CD4-positive, alpha-beta T cell (primary cell): ENCODE data around the gene OR1J2. TPM values are rescaled to one million over a fixed set of nuclear protein-coding genes. Genes with fewer than 3 reads are reported as not detected.

ENCODE experiments used
- ATAC-seq: fragments of 200-7000 bp; cut with Tn5 transposase; one replicate; pipeline ENCODE4 v1.10.0; 2022; ENCODE audit warnings: mild to moderate bottlenecking; ENCODE audit not compliant: poor library complexity
- CTCF ChIA-PET: fragments of 350-600 bp; sonication (Branson Sonifier 250); formaldehyde crosslinking; loops from one replicate; lab custom pipeline; 2021; ENCODE audit warnings: antibody characterized with exemption, inconsistent platforms; lab: Charles Lee
- POLR2A ChIA-PET: fragments of 350-600 bp; sonication (Branson Sonifier 250); formaldehyde crosslinking; loops from one replicate; lab custom pipeline; 2021; ENCODE audit warnings: antibody characterized with exemption, inconsistent platforms; lab: Charles Lee
- DNase-seq, 14 experiments: peaks; one replicate each; pipeline ENCODE4 v3.0.0-alpha.2; 2013 to 2020; ENCODE audit warnings: mixed read lengths in 2 of 14
- H3K27ac ChIP-seq, 2 donors: one replicate each; pipeline versions ENCODE4 v1.5.1 to v1.7.0; 2013; ENCODE audit warnings: low read length in 2 of 2, low read depth in 1 of 2, mild to moderate bottlenecking in 1 of 2
- H3K27me3 ChIP-seq, 2 experiments: 1 replicate in 1 of 2; 2 replicates in 1 of 2; pipeline versions ENCODE4 v1.6.1 to v1.7.0; 2013; ENCODE audit warnings: low read length in 2 of 2, control low read depth in 1 of 2, mild to moderate bottlenecking in 1 of 2, moderate library complexity in 1 of 2; ENCODE audit not compliant: insufficient read depth in 2 of 2, control insufficient read depth in 1 of 2
- H3K36me3 ChIP-seq: one replicate; pipeline ENCODE4 v1.6.1; 2013; ENCODE audit warnings: low read length, control low read depth; ENCODE audit not compliant: insufficient read depth
- H3K4me1 ChIP-seq: one replicate; pipeline ENCODE4 v1.6.1; 2013; ENCODE audit warnings: low read length, control low read depth; ENCODE audit not compliant: insufficient read depth
- H3K4me3 ChIP-seq: one replicate; pipeline ENCODE4 v1.5.1; 2013; ENCODE audit warnings: mild to moderate bottlenecking, low read length, moderate library complexity
- H3K9me3 ChIP-seq, 2 experiments: 1 replicate in 1 of 2; 2 replicates in 1 of 2; pipeline versions ENCODE4 v1.6.1 to v1.7.0; 2013; ENCODE audit warnings: low read length in 2 of 2, mild to moderate bottlenecking in 2 of 2, control low read depth in 1 of 2, moderate library complexity in 1 of 2; ENCODE audit not compliant: control insufficient read depth in 1 of 2, insufficient read depth in 1 of 2
- H3K27ac Mint-ChIP-seq: one replicate; pipeline ENCODE4 v1.8.0; 2020; ENCODE audit warnings: mixed read lengths
- H3K27me3 Mint-ChIP-seq: one replicate; pipeline ENCODE4 v1.8.0; 2021; ENCODE audit warnings: mixed read lengths
- H3K36me3 Mint-ChIP-seq: one replicate; pipeline ENCODE4 v1.8.0; 2021; ENCODE audit warnings: low read depth, mixed read lengths
- H3K4me1 Mint-ChIP-seq: one replicate; pipeline ENCODE4 v1.8.0; 2021; ENCODE audit warnings: low read depth, mixed read lengths
- H3K4me3 Mint-ChIP-seq: one replicate; pipeline ENCODE4 v1.8.0; 2020; ENCODE audit warnings: mild to moderate bottlenecking, mixed read lengths
- H3K9me3 Mint-ChIP-seq: one replicate; pipeline ENCODE4 v1.8.0; 2020; ENCODE audit warnings: mixed read lengths
- intact Hi-C, 2 experiments: fragments of 100-400 bp; cut with DNase I in 1 of 2; cut with micrococcal nuclease in 1 of 2; formaldehyde crosslinking; loops; one replicate each; pipeline versions ENCODE4 v1.15.1 to v1.9.0; 2023 to 2025; cut with DNase I, micrococcal nuclease
- total RNA-seq, 174 experiments: library from RNA in 2 of 174; stranded (reverse) in 2 of 174; gene quantifications; one replicate each; pipeline ENCODE4 v1.2.3 and lab custom pipeline; 2021 to 2026
- TF ChIP-seq, protein P1 (sequence below): fragments of 200-600 bp; IDR thresholded peaks from one replicate; pipeline ENCODE4 v1.8.0; 2022; ENCODE audit warnings: antibody characterized with exemption, mild to moderate bottlenecking

OR1J2 gene
- total RNA-seq, 2 experiments from 2014 or later, result not detected

DNA sequence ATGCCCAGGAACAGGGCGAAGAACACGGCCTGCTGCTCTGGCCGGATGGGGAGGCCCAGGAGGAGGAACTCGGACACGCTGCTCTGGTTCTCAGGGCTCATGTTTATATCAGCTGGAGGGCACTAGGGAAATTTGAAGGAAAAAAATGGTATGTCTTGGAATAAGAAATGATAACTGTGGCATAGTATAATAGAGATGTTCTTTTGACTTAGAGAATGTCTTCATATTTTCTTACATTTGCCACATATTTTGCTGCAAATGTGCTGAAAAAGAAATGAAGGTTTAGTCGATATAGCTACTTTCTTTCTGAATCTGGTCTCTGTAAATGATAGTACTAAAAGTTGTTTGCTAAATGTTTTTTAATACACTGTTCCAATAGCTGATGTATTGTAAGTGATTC, 32.8 kb upstream of the OR1J2 start, which contains the start of gene OR1J1:
TSS of gene OR1J1 (minus strand) at position 101 of the 400 bp plus-strand sequence. CDS start at position 101, 0 bp downstream.
- TF ChIP-seq, protein P1, sequence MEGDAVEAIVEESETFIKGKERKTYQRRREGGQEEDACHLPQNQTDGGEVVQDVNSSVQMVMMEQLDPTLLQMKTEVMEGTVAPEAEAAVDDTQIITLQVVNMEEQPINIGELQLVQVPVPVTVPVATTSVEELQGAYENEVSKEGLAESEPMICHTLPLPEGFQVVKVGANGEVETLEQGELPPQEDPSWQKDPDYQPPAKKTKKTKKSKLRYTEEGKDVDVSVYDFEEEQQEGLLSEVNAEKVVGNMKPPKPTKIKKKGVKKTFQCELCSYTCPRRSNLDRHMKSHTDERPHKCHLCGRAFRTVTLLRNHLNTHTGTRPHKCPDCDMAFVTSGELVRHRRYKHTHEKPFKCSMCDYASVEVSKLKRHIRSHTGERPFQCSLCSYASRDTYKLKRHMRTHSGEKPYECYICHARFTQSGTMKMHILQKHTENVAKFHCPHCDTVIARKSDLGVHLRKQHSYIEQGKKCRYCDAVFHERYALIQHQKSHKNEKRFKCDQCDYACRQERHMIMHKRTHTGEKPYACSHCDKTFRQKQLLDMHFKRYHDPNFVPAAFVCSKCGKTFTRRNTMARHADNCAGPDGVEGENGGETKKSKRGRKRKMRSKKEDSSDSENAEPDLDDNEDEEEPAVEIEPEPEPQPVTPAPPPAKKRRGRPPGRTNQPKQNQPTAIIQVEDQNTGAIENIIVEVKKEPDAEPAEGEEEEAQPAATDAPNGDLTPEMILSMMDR, result no peak
- ChIA-PET POLR2A (no interaction called here), CTCF (no interaction called here)
- H3K27me3 ChIP-seq, result peaks cover 0 to 3% of the 10 kb centered on the region in 2 experiments
- Mint-ChIP-seq H3K27ac (no peak within 1 kb of the TSS), H3K9me3 (no peaks in the 10 kb centered on the region), H3K4me1 (no peaks in the 10 kb centered on the region), H3K36me3 (no peaks in the 10 kb centered on the region), H3K4me3 (no peak within 1 kb of the TSS), H3K27me3 (peaks cover 34% of the 10 kb centered on the region)
- no peaks in the 10 kb centered on the region for H3K4me1 ChIP-seq
- intact Hi-C loops, result no loop called here
- no peak for DNase-seq
- ATAC-seq, result no peak
- no peaks in the 10 kb centered on the region for H3K36me3 ChIP-seq
- H3K27ac ChIP-seq, result no peak within 1 kb of the TSS
- no peak within 1 kb of the TSS for H3K4me3 ChIP-seq
- no peaks in the 10 kb centered on the region for H3K9me3 ChIP-seq

DNA sequence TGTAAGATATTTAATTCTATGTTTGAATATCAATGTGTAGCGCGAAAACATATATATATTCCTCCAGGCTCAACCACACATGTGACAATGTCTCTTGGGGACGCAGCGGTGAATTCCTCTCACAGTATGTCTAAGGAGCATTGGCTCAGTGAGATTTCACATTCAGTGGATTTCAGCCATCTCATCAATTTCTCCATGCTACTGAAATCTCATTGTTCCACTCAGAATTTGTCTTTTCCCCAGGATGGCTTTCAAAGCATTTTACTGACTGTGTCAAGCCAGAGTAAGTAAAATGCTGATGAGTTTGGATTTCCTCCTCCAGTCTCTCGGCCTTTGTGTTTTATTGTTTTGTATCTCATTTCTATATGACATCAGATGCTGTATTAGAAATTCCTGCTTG, 31.5 kb upstream of the OR1J2 start:
- POLR2A ChIA-PET, result no interaction called here
- peaks cover 34% of the 10 kb centered on the region for H3K27me3 Mint-ChIP-seq
- no peaks in the 10 kb centered on the region for H3K4me1 Mint-ChIP-seq
- CTCF ChIA-PET, result interaction anchor here (1.4 kb wide), 1 partner anchor 20 kb away, joined by 4 read pairs; no protein-coding TSS in a partner anchor
- Histone ChIP-seq H3K27me3 (peaks cover 0 to 3% of the 10 kb centered on the region in 2 experiments), H3K4me3 (no peak overlapping the region), H3K36me3 (no peaks in the 10 kb centered on the region), H3K9me3 (no peaks in the 10 kb centered on the region), H3K4me1 (no peaks in the 10 kb centered on the region), H3K27ac (no peak overlapping the region)
- H3K4me3 Mint-ChIP-seq, result no peak overlapping the region
- ATAC-seq (no peak), DNase-seq (no peak)
- no peaks in the 10 kb centered on the region for H3K9me3 Mint-ChIP-seq
- no peaks in the 10 kb centered on the region for H3K36me3 Mint-ChIP-seq
- TF ChIP-seq, protein P1, result no peak
- intact Hi-C loops, result no loop called here
- H3K27ac Mint-ChIP-seq, result no peak overlapping the region

DNA sequence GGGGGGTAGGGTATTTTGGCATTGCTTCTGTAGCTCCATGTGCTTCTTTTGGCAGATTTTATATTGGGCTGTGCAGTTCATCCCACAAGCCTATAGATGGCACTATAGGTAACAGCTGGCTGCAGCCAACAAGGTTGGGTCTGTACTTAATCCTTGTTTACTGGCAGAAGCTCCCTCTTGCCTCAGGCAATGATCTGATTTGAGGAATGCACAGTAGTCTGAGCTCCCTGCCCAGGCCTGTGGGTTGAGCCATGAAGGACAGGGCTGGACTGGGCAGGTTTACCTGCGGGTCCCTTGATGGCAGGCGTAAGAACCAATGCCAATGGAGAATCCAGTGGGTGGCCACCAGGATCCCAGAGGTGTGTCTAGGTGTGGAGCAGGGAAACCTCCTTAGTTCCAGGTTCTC, 11.7 kb upstream of the OR1J2 start:
- no peaks in the 10 kb centered on the region for H3K36me3 Mint-ChIP-seq
- H3K36me3 ChIP-seq, result no peaks in the 10 kb centered on the region
- ChIA-PET POLR2A (no interaction called here), CTCF (interaction anchor here (0.6 to 1.1 kb wide), 4 partner anchors 9 to 318 kb away, joined by 3 to 4 read pairs (median 3); no protein-coding TSS in a partner anchor)
- no peaks in the 10 kb centered on the region for H3K4me1 ChIP-seq
- H3K27ac Mint-ChIP-seq, result no peak overlapping the region
- peaks cover 0 to 17% of the 10 kb centered on the region in 2 experiments for H3K27me3 ChIP-seq
- ATAC-seq, result peak; percentile 46
- intact Hi-C loops, result no loop called here
- no peaks in the 10 kb centered on the region for H3K4me1 Mint-ChIP-seq
- H3K9me3 ChIP-seq, result peaks cover 0 to 7% of the 10 kb centered on the region in 2 experiments
- DNase-seq, result peak in 5 of 14 experiments; percentile 3 to 40 (median 36)
- peaks cover 5% of the 10 kb centered on the region for H3K9me3 Mint-ChIP-seq
- H3K4me3 ChIP-seq, result no peak overlapping the region
- no peak overlapping the region for H3K4me3 Mint-ChIP-seq
- peaks cover 55% of the 10 kb centered on the region for H3K27me3 Mint-ChIP-seq
- TF ChIP-seq, protein P1, result peak; percentile 69
- no peak overlapping the region for H3K27ac ChIP-seq
